ENCODE measurements around the gene B4GALT1.

B4GALT1 gene

DNA sequence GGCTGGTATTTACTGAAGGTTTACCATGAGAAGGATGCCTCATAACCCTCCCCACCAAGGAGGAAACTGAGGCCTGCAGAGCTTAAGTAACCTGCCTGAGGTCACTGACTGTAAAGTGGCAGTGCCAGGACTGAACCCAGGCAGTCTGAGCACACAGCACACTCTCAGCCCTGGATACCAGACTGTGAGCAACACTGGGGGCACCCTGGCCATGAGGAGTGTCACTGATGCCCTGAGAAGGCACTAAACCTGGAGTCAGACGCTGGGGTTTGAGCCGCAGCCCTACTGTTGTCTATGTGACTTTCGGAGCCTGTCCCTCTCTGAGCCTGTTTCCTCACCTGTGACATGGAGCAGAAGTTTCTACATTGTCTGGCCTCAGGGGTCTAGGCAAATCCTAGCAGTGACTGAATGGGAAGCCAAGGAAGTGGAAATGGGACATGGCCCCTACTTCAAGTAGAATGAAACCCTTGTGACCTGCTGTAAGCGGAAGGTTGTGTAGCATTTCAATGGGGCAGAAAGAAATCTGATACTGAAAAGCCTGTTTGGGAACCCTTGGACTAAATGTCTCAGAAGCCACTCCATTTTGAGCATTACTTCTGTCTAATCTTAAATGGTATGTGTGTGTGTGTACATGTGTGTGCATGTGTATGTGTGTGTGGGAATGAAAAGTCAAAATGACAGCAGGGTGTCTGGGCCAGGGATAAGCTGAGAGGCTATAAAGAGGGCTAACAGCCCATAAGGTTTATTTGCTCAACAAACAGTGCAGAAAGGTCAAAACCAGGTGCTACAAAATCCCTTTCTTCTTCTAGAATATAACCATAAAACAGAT, 36.0 kb downstream of the B4GALT1 start:
- TF ChIP-seq, protein P1, sequence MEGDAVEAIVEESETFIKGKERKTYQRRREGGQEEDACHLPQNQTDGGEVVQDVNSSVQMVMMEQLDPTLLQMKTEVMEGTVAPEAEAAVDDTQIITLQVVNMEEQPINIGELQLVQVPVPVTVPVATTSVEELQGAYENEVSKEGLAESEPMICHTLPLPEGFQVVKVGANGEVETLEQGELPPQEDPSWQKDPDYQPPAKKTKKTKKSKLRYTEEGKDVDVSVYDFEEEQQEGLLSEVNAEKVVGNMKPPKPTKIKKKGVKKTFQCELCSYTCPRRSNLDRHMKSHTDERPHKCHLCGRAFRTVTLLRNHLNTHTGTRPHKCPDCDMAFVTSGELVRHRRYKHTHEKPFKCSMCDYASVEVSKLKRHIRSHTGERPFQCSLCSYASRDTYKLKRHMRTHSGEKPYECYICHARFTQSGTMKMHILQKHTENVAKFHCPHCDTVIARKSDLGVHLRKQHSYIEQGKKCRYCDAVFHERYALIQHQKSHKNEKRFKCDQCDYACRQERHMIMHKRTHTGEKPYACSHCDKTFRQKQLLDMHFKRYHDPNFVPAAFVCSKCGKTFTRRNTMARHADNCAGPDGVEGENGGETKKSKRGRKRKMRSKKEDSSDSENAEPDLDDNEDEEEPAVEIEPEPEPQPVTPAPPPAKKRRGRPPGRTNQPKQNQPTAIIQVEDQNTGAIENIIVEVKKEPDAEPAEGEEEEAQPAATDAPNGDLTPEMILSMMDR (IDR thresholded peaks at IDR 0.05; ENCODE audit: low read depth, low read length) = no peak
- DNase-seq (ENCODE audit: low read depth, low spot score) = no peak
- H3K4me3 ChIP-seq (ENCODE audit: low read depth, low read length) = no peak overlapping the region
- in situ Hi-C loops (cut with HindIII; ENCODE audit: low sequenced_read_pairs) = no loop called here

GRCh38 chr9:33129886-33130881, 37.0 kb downstream of the B4GALT1 start:
- TF ChIP-seq, protein P1 (IDR thresholded peaks at IDR 0.05; ENCODE audit: low read depth, low read length) = no peak
- in situ Hi-C loops (cut with HindIII; ENCODE audit: low sequenced_read_pairs) = no loop called here
- DNase-seq (ENCODE audit: low read depth, low spot score) = peak; percentile 37
- no peak overlapping the region for H3K4me3 ChIP-seq (ENCODE audit: low read depth, low read length)

DNA sequence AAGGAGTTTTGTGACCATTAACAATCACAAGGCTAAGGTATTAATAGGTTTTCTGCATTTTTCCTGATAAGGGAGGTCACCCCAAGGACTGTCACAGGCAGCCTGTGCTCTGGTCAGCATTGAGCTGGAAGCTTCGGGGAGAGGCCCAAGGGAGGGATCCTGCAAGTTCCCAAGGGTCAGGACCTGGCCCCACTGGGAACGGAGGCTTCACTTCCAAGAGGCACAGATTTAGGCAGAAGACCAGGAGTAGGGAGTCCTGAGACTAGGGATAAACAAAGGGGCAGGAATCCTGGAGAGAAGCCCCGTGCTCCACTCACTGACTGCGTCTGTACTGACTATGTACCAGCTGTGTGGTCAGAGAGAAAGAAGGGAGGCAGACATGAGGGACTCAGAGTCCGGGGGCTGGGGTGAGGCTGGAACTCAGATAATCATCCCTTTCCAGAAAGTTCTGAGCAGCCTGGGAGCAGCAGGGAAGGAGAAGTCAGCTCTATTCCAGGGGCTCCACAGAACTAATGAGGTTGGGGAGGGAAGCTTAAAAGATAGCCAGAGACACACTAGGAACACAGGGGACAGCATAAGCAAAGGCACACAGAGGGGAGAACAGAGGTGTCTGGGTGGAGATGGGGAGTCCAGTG, 37.8 kb downstream of the B4GALT1 start:
- no peak overlapping the region for H3K4me3 ChIP-seq (ENCODE audit: low read depth, low read length)
- no peak for DNase-seq (ENCODE audit: low read depth, low spot score)
- TF ChIP-seq, protein P1 (IDR thresholded peaks at IDR 0.05; ENCODE audit: low read depth, low read length) = no peak
- in situ Hi-C loops (cut with HindIII; ENCODE audit: low sequenced_read_pairs) = no loop called here

- in situ Hi-C loops (cut with HindIII; ENCODE audit: low sequenced_read_pairs) = no loop called here
- TF ChIP-seq, protein P1 (IDR thresholded peaks at IDR 0.05; ENCODE audit: low read depth, low read length) = no peak
Measured at GRCh38 chr9:33128570-33128969, 38.6 kb downstream of the B4GALT1 start.

GRCh38 chr9:33127881-33128280, 39.3 kb downstream of the B4GALT1 start:
- TF ChIP-seq, protein P1 (IDR thresholded peaks at IDR 0.05; ENCODE audit: low read depth, low read length) = no peak
- no peak for DNase-seq (ENCODE audit: low read depth, low spot score)
- H3K4me3 ChIP-seq (ENCODE audit: low read depth, low read length) = no peak overlapping the region
- in situ Hi-C loops (cut with HindIII; ENCODE audit: low sequenced_read_pairs) = no loop called here

More at GRCh38 chr9:33128570-33128969, 38.6 kb downstream of the B4GALT1 start:
- DNase-seq (ENCODE audit: low read depth, low spot score) = no peak
- H3K4me3 ChIP-seq (ENCODE audit: low read depth, low read length) = no peak overlapping the region

All from astrocyte of the spinal cord (primary cell).